NCI-H774 (cell line): ENCODE data around the gene DNAJC1.

Experiments used
- DNase-seq: peaks from one replicate; lab custom pipeline; 2025; lab: John Stamatoyannopoulos, UW

The DNAJC1 gene

GRCh38 chr10:22006379-22006884 lies 2.9 kb upstream of the DNAJC1 start:
- no peak for DNase-seq

GRCh38 chr10:22005763-22006162 lies 2.2 kb upstream of the DNAJC1 start:
- DNase-seq = no peak

GRCh38 chr10:22003964-22004281 lies 393 bp upstream of the DNAJC1 start:
- DNase-seq = no peak

GRCh38 chr10:22002591-22003176 lies 846 bp downstream of the DNAJC1 start:
- DNase-seq = no peak

- no peak for DNase-seq
These were observed 8.0 kb downstream of the DNAJC1 start for GRCh38 chr10:21995557-21995956.

- no peak for DNase-seq
These were observed 10.0 kb downstream of the DNAJC1 start for GRCh38 chr10:21993360-21994001.

GRCh38 chr10:21991785-21992184 lies 11.7 kb downstream of the DNAJC1 start:
- DNase-seq = no peak

- DNase-seq = no peak
These were observed 13.1 kb downstream of the DNAJC1 start for GRCh38 chr10:21990449-21990848.

GRCh38 chr10:21989453-21990154 lies 13.9 kb downstream of the DNAJC1 start:
- peak; percentile 31 for DNase-seq

GRCh38 chr10:21985541-21985940 lies 18.0 kb downstream of the DNAJC1 start:
- DNase-seq = no peak

- no peak for DNase-seq
These were observed 22.4 kb downstream of the DNAJC1 start for GRCh38 chr10:21981118-21981517.

GRCh38 chr10:21980691-21981090 lies 22.8 kb downstream of the DNAJC1 start:
- no peak for DNase-seq

GRCh38 chr10:21978191-21978862 lies 25.2 kb downstream of the DNAJC1 start:
- no peak for DNase-seq

GRCh38 chr10:21976739-21977138 lies 26.8 kb downstream of the DNAJC1 start:
- no peak for DNase-seq

- DNase-seq = no peak
These were observed 27.2 kb downstream of the DNAJC1 start for GRCh38 chr10:21976280-21976679.

- peak; percentile 87 for DNase-seq
These were observed 28.0 kb downstream of the DNAJC1 start for GRCh38 chr10:21975378-21975990.

- DNase-seq = no peak
These were observed 30.9 kb downstream of the DNAJC1 start for GRCh38 chr10:21972584-21972983.

GRCh38 chr10:21969326-21970287 lies 33.9 kb downstream of the DNAJC1 start:
- no peak for DNase-seq

- DNase-seq = no peak
These were observed 38.4 kb downstream of the DNAJC1 start for GRCh38 chr10:21964983-21965665.

- DNase-seq = no peak
These were observed 41.2 kb downstream of the DNAJC1 start for GRCh38 chr10:21962358-21962757.

- DNase-seq = no peak
These were observed 41.7 kb downstream of the DNAJC1 start for GRCh38 chr10:21961847-21962246.
